NCI-H1436 treated with DMSO at 0.1 percent for 48 hours (cell line): ENCODE results near the gene PTPRN2.

Experiments
- DNase-seq: peaks from one replicate; lab custom pipeline; 2025; lab: John Stamatoyannopoulos, UW

Gene PTPRN2

GRCh38 chr7:158139499-158139898 lies 448.1 kb downstream of the PTPRN2 start:
- no peak for DNase-seq

- no peak for DNase-seq
Measured at GRCh38 chr7:158138329-158138597, 449.4 kb downstream of the PTPRN2 start.

- DNase-seq = no peak
Measured at GRCh38 chr7:158137516-158138328, 449.9 kb downstream of the PTPRN2 start.

DNA sequence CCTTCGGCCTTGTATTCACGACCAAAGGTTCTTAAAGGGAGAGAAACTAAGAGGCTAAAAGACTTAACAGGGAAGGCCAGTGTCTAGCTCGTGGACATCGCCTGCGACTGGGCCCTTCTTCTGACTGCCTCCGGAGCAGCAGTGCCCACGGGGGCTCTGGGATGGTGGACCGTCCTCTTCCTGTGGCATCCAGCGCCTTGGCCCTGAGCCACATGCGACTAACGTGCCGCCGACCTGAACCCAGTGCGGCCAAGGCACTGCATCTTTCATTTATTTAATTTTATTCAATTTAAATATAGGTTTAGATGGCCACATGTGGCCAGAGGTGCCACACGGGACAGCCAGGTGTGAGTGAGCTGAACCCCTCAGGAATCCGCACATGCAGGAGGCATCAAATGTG lies 451.7 kb downstream of the PTPRN2 start:
- no peak for DNase-seq

GRCh38 chr7:158134824-158135223 lies 452.8 kb downstream of the PTPRN2 start:
- DNase-seq = no peak

GRCh38 chr7:158133515-158134271 lies 453.9 kb downstream of the PTPRN2 start:
- no peak for DNase-seq

DNA sequence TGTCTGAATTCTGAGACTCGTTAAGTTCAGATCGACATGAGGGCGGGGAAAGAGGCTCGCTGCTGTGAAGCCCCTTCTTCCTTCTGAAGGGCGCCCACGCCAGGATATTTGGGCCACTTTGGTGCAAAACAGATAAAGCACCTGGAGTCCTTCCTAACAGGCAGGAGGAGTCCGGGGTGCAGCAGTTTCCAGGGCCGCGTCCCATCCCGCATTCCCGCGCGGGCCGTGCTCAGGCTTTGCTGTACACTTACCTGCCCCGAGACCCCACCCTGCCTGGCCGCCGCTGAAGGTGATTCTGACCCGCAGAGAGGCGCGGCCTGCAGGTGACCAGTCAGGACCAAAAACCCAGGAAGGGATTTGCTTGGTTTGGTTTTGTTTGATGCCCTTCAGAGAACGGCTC lies 454.6 kb downstream of the PTPRN2 start:
- no peak for DNase-seq

GRCh38 chr7:158130023-158130409 lies 457.6 kb downstream of the PTPRN2 start:
- DNase-seq = no peak

GRCh38 chr7:158129037-158130022 lies 458.3 kb downstream of the PTPRN2 start:
- no peak for DNase-seq

DNA sequence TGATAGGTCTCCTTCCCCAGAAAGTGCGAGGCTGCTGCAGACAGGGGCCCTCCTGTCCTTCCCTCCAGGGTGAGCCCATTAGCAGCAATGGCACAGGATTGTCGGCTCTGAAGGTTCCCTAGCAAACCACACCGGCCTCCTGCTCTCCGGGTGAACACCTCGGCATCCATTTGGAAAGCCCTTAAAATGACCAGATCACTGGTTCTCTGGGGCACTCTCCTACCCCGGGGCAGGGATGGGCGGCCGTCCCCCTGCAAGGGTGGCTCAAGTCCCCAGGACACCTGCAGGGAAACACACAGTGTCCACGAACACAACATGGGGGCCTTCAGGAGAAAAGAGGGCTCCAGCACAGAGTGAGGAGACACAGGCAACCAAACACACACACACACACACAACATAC lies 459.1 kb downstream of the PTPRN2 start:
- no peak for DNase-seq

DNA sequence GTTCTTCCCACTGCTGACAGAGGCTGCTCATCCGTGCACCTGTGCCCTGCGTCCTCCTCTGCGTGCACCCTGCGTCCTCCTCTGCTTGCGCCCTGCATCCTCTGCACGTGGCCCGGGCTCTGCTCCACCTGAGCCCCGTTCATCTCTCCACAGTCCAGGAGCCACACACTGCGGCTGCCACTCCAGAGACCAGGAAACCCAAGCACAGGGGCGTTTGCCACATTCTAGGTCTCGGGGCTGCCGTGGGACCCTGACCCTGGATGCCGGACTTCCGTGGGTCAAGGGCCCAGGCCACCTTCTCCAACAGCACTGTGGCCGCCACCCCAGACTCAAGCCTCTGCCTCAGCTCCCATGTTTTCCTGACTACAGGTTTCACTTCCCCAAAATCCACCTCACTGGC lies 460.4 kb downstream of the PTPRN2 start:
- DNase-seq = no peak

GRCh38 chr7:158126661-158127060 lies 461.0 kb downstream of the PTPRN2 start:
- DNase-seq = no peak

DNA sequence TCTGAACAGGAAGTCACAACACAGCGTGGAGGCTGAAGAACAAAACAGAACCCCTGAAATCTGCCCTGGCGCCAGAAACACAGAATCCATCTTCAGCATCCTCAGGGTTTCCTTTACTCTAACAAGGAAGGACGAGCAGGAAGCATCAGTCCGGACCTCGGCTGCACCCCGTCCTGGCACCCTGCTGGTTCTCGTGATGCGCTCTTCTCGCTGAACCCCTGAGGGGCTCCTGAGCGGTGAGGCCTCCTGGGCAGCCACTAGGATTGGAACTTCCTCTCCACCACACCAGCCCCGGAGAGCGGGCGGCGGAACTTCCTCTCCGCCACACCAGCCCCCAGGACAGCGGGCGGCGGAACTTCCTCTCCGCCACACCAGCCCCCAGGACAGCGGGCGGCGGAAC lies 461.9 kb downstream of the PTPRN2 start:
- no peak for DNase-seq

DNA sequence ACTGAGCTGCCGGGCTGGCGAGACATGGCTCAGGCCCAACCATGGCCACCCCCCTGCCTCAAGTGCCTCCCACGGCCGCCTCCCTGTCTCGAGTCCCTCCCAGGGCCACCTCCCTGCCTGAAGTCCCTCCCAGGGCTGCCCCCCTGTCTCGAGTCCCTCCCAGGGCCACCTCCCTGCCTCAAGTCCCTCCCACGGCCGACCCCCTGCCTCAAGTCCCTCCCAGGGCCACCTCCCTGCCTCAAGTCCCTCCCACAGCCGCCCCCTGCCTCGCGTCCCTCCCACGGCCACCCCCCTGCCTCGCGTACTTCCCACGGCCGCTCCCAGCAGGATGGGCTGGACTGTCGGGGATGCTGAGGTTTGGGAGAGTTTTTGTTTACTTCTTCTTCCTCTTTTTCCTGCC lies 462.5 kb downstream of the PTPRN2 start:
- no peak for DNase-seq

GRCh38 chr7:158124671-158125079 lies 462.9 kb downstream of the PTPRN2 start:
- DNase-seq = no peak

DNA sequence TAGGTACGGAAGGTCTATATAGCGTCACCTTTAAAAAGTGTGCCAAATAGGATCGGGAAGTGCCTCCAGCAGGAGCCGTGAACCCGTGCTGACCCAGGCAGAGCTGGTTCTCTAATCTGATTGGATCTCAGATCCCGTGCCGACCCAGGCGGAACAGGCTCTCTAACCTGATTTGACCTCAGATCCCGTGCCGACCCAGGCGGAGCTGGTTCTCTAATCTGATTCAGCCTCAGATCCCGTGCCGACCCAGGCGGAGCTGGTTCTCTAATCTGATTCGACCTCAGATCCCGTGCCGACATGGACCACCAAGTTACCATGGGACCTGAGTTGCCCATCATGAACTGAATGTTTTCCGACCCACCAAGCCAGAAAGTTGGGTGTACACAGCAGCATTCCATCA lies 463.9 kb downstream of the PTPRN2 start:
- DNase-seq = no peak

- DNase-seq = no peak
Measured at GRCh38 chr7:158123214-158123613, 464.4 kb downstream of the PTPRN2 start.

- no peak for DNase-seq
Measured at GRCh38 chr7:158121441-158122045, 466.1 kb downstream of the PTPRN2 start.

DNA sequence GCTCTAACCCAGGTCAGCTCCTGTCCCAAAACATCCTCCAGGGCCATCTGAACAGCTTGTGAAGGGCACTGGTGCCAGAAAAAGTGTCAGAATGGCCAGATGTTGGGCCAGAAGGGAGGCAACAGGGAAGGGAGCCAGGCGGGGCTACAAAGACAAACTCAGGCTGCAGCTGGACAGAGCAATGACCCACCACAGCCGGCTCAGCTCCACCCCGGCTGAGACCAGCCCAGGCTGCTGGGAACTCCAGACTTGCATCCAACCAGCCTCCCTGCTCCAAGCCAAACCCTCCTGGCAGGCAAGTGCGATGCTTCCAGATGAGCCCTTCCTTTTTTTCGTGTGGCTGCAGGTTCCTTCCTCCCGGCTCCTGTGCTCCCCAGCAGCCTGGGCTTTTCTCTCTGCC lies 466.9 kb downstream of the PTPRN2 start:
- no peak for DNase-seq

GRCh38 chr7:158120316-158120715 lies 467.3 kb downstream of the PTPRN2 start:
- DNase-seq = no peak

DNA sequence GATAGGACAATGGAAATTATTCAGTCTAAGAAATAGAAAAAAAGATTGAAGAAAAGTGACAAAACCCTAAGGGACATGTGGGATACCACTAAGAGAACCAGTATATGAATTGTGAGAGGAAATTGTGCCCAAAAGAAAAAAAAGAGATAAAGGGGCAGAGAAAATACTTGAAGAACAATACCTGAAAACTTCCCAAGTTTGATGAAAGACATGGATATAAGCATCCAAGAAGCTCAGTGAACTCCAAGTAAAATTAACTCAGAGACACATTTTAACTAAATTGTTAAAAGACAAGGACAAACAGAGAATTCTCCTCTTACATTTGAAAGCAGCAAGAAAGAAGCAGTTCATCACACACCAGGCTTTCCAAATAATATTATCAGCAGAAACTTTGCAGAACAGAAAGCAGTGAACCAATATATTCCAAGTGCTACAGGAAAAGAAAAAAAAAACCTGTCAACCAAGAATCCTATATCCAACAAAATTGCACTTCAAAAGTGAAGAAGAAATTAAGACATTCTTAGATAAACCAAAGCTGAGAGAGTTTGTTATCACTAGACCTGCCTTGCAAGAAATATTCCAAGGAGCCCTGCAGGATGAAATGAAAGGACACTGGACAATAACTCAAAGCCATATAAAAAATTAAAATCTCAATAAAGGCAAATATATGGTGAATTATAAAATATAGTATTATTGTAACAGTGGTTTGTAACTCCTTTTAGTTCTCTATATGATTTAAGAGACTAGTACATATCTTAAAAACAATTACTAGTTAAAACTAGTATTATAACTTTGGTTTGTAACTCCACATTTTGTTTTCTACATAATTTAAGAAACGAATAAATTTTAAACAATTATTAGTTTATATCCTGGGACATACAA lies 470.0 kb downstream of the PTPRN2 start:
- no peak for DNase-seq
